Sciatic nerve (tissue), 2 donors: ENCODE data around the gene DHH. TPM values are rescaled to one million over a fixed set of nuclear protein-coding genes. Genes with fewer than 3 reads are reported as not detected.
"Not testable (repeated sequence)": the region's sequence is repeated elsewhere in the genome, so short reads cannot be mapped to it uniquely, and the experiment has no call there.

Source experiments
- ATAC-seq: fragments of 200-7000 bp; cut with Tn5 transposase; one replicate; pipeline ENCODE4 v1.9.1; 2020; ENCODE audit warnings: mild to moderate bottlenecking, moderate library complexity
- DNase-seq: peaks from one replicate; pipeline ENCODE4 v3.0.0-alpha.2; 2020; ENCODE audit warnings: low spot score
- intact Hi-C: fragments of 100-400 bp; cut with DNase I; formaldehyde crosslinking; loops from one replicate; pipeline ENCODE4 v1.14.2; 2022
- total RNA-seq: library from RNA; stranded (reverse); fragmentation: NEBNext Ultra II Directional; extraction: Animal tissue kit (Norgen Biotek cat#: 25700); gene quantifications from one replicate; pipeline ENCODE4 v1.2.1, GENCODE V29; 2021
- donor health status: DM: no; HTN: no; CAD: no.
- donor health status: DM: no; HTN: no; CAD: no.

Gene DHH
- total RNA-seq, 1 donor from 2014 or later, result 54.5 TPM

DNA sequence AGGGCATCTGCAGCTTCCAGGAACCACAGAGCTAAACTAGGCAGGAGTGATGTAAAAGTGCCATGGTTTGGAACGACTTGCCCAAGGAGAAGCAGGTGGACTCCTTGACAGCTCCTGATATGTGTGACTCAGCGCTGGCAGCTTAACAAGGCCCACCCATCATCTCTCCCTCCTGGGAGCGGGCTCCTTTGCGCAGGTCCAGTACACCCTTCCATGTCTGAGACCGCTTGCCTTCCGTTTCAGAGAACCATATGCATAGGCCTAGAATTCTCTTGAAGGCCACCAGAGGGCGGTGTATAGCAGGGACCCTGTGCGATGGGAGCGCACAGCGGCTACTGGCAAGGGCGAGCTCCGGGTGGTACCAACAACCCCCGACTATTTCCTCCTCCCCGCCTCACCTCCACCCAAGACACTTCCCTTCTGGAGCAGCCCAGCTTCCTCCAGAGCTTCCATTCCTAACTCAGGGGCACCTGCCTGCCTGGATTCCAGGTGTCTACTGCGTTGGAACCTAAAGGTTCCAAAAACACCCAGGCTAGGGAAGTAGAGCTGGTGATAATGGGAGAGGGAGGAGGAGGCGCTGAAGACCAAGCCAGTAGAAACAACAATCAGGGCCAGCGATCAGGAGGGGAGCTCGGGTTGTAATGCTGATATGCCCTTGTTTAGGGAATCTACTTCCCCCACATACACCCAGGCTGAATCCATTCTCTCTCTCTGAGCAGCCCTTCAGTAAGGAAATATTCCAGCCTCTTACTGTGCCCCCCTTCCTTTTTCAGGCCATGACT is 6.3 kb downstream of the DHH start:
- ATAC-seq, result peak; percentile 89
- intact Hi-C loops, result no loop called here
- DNase-seq, result peak; percentile 85

DNA sequence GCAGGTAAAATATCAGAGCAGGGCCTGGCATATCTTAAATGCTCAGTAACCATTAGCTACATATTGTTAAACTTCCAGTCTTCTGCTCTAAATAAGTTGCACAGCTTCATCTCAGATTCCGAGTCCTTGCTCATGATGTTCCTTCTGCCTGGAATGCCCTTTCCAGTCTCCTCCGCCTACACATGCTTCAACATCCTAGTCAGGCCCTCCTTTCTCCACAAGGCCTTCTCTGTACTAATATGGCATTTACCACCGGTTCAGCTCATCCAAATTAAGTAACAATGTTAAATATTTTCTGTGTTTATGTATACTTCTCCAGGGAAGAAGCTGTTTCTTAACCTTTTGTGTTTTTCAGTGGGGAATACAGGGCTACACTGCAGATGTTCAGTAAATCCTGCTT is 8.5 kb downstream of the DHH start:
- no peak for ATAC-seq
- DNase-seq, result no peak
- intact Hi-C loops, result no loop called here

DNA sequence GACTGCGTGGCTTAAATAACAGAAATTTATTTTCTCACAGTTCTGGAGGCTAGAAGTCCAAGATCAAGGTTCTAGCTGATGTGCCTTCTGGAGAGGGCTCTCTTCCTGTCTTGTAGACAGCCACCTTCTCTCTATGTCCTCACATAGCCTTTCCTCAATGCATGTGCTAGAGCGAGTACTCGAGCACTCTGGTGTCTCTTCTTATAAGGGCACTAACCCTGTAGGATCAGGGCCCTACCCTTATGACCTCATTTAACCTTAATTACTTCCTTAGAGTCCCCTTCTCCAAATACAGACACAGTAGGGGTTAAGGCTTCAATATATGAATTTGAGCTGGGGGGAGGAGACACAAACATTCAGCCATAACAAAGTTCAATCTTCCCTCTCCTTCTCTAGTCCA is 10.2 kb downstream of the DHH start:
- ATAC-seq, result no peak
- DNase-seq, result no peak
- intact Hi-C loops, result no loop called here

DNA sequence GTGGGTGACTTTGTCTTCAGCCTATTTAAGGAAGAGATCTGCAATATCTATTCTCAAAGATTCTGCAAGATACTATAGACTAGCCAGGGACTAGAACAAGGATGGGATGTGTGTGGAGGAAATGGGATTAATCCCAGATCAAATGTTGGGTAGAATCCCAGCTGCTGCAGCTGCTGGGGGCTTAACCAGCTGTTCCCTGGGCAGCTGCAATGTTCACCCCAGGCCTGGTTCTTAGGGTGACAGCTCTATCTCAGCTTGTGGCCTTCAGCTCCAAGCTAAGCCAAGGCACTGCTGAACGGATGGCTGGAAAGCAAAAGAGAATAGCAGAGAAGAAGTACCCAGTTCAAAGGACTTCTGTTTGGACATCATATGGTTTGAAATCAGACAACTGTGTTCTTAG is 14.8 kb downstream of the DHH start:
- intact Hi-C loops, result no loop called here
- no peak for ATAC-seq
- DNase-seq, result no peak

DNA sequence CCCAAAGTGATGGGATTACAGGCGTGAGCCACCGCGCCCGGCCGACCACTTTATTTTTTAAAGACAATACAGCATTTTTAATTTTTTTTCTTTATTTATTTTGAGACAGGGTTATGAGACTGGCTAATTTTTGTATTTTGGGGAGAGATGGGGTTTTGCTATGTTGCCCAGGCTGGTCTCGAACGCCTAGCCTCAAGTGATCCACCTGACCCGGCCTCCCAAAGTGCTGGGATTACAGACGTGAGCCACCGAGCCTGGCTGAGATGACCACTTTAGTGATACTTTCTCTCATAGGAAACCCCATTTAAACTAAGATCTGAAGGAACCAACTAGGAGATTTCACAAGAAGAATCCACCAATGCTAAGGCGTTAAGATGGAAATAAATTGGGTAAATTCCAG is 23.6 kb downstream of the DHH start:
- ATAC-seq (no peak), DNase-seq (no peak)
- intact Hi-C loops, result no loop called here

DNA sequence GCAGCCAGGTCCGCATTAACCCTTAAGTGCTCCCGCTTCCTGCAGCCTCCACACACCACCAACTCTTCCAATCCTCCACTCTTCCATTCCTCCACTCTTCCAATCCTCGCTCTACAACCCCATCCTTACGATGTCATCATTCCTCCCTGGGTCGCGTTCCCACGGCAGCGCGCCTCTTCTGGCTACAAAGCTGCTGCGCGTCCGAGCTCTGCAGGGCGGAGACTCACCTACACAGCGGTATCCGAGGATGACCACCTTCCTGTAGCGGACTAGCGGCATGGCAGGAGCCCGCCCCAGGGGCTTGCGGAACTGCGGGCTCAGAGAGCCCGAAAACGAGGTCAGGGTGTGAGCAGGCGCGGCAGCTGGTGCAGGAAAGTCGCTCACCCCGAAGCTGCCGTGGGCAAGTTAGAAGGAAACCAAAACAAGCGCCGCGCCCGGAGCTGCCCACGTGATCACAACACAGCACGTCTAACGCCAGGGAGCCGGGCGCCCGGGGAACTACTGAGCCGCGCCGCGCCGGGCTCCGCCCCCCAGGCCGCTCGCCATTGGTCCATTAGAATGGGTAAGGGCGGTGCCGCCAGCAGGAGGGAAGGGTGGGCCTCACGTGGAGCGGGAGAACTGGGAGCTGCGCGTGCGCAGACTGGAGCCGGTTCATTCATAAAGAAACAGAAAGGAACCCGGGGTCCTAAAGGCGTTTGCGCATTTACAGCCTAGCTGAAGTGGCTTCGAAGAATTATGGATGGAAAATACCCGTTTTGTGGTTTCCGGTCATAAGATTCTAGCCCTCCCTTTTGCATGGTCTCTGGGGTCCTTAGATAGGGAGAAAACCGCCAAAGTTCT is 24.9 kb downstream of the DHH start, which contains the start of gene RHEBL1:
Gene RHEBL1, minus strand, starts transcription at position 473 of the 840 bp plus-strand sequence. Its CDS starts 194 bp downstream, at position 279.
- peak; percentile 98 for DNase-seq
- intact Hi-C loops, result loop anchor here (10.0 kb wide), 2 partner anchors 55 to 165 kb away; no protein-coding TSS in a partner anchor
- peak; percentile 100 for ATAC-seq

DNA sequence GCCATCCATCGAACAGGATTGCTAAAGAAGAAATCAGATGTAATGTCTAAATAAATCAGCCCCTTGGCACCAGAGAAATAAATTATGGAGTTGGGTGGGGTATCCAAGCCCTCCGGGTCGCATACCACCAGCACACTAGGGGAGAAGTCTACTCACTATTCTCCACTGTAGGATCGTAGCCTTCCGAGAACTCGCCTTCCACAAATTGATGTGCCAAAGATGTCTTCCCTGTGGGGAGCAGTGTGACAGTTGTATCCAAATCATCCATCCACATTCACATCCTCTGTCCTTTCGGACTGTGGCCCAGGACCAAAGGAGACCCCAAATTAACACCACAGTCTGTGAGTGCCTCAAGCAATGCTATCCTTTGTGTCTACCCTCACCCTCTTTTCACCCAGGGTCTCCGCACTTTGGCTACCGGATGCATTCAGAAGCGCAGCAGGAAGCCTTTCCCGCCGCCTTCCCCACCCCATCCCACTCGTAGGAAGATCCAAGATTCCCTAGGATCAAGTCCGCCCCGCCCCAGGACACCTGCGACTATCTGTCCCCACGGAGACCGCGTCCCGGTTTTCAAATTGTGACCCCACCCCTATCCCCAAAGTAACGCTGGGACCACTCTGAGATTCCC is 25.6 kb downstream of the DHH start:
- DNase-seq (no peak), ATAC-seq (peak; percentile 2)
- intact Hi-C loops, result loop anchor here (10.0 kb wide), 2 partner anchors 56 to 166 kb away; no protein-coding TSS in a partner anchor

DNA sequence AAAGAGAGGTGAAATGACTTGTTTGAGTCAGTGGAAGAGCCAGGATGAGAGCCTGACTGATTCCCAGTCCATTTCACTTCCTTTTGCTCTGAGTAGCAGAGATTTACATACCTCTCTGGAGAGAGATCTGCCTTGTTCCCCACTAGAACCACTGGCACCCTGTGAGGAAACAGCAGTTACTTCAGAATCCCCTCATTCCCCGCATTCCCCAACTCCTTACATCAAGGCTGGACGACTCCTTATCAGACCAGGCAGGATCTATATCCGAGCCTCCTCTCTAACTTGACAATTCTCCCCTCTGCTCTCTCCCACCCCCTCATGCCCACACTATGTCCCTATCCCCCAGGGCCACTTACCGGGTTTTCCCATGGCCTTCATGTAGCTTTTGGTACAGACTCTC is 28.5 kb downstream of the DHH start:
- ATAC-seq, result no peak
- no peak for DNase-seq
- intact Hi-C loops, result loop anchor here (10.0 kb wide), 2 partner anchors 59 to 169 kb away; no protein-coding TSS in a partner anchor

DNA sequence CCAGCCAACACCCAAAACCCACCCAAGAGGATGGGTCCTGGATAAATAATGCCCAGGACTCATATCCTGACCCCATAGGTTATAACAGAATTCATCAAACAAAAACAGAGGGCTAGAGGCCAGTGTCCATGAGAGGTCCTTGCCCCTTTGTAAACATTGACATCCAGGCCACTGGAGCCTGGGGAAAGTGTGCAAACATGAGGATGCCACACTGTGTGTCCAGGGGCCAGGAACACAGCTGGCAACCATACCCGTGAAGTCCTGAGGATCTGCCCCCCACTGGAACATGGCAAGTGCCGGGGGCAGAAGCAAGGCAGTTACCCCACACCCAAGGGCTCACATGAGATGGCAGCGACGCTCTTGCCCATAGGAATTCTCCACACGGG is 29.8 kb downstream of the DHH start:
- ATAC-seq (no peak), DNase-seq (no peak)
- intact Hi-C loops, result loop anchor here (10.0 kb wide), 2 partner anchors 60 to 170 kb away; no protein-coding TSS in a partner anchor

DNA sequence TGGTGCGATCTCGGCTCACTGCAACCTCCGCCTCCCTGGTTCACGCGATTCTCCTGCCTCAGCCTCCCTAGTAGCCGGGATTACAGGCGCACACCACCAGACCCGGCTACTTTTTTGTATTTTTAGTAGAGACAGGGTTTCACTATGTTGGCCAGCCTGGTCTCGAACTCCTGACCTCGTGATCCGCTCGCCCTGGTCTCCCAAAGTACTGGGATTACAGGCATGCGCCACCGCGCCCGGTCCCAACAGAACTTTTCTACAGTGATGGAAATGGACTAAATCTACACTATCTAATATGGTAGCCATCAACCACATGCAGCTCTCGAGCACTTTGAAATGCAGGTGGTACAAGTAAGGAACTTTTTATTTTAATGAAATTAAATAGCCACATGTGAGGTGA is 32.7 kb downstream of the DHH start:
- ATAC-seq, DNase-seq: not testable (repeated sequence)
- intact Hi-C loops, result loop anchor here (10.0 kb wide), 2 partner anchors 63 to 173 kb away; no protein-coding TSS in a partner anchor

DNA sequence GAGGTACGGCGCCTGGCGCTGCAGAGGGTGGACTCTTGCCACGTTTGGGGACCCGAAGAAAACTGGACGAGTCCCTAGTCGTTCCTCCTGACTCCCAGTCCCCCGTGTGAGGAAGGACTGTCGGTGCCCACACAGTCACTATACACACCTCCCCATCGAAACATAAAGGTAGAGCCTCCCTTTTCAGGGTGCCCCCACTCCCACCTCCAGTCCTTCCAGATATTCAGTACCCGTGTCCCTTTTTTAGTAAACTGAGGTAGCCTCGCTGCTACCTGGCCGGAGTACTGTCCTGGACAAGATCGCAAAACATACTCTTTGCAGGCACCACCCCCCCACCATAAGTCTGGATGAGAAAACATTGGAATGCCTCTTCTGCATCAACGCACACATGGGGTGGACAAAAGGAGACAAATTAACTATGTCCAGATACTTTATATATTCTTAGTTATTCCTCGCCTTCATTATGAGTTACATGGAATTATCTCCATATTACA is 33.4 kb downstream of the DHH start:
- no peak for ATAC-seq
- DNase-seq, result no peak
- intact Hi-C loops, result loop anchor here (10.0 kb wide), 2 partner anchors 64 to 174 kb away; no protein-coding TSS in a partner anchor

DNA sequence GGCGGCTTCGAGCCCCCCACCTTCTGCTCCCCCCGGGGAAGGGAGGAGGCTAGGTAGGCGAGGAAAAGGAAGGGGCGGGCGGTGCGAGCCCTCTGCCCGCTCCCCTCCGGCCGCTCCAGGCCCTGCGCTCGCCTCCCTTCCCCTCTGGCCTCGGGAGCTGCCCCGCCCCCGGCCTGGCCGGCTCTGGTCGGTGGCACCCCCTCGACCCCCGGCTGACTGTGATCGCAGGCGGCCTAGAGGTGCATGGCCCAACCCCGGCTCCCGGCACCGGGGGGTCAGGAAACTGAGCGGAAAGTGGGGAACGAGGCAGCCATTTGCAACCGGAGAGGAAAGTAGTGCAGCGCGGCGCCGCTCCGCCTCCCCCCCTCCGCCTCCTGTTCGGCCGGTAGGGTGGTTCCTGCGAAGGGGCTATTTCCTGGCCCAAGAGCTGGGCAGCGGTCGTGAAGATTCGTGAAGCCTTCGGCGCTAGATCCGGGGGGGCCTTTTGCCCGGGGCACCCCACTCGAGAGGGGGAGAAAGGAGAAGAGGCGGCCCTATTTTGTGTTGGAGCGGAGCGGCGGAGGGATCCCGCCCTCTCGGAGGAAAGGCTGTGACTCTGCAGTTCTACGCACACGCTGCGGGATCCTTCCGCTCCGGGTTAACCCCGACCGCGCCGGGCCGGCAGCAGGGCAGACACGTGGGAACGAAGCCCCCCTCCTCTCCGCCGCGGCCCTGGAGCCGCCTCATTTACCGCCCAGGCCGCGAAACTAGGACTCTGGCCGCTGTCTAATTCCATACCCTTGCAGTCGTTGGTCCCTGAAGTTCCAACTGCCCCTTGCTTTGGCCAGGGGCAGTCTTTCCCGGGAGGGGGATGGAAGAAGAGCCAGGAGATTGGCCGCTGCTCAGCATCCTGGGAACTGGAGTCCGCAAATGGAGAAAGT is 34.1 kb downstream of the DHH start, which contains the start of gene KMT2D:
Gene KMT2D, minus strand, starts transcription at position 558 of the 920 bp plus-strand sequence. CDS start 5,470 bp downstream, outside the sequence.
- DNase-seq, result peak; percentile 95
- peak; percentile 91 for ATAC-seq
- intact Hi-C loops, result loop anchor here (10.0 kb wide), 2 partner anchors 64 to 174 kb away; no protein-coding TSS in a partner anchor

DNA sequence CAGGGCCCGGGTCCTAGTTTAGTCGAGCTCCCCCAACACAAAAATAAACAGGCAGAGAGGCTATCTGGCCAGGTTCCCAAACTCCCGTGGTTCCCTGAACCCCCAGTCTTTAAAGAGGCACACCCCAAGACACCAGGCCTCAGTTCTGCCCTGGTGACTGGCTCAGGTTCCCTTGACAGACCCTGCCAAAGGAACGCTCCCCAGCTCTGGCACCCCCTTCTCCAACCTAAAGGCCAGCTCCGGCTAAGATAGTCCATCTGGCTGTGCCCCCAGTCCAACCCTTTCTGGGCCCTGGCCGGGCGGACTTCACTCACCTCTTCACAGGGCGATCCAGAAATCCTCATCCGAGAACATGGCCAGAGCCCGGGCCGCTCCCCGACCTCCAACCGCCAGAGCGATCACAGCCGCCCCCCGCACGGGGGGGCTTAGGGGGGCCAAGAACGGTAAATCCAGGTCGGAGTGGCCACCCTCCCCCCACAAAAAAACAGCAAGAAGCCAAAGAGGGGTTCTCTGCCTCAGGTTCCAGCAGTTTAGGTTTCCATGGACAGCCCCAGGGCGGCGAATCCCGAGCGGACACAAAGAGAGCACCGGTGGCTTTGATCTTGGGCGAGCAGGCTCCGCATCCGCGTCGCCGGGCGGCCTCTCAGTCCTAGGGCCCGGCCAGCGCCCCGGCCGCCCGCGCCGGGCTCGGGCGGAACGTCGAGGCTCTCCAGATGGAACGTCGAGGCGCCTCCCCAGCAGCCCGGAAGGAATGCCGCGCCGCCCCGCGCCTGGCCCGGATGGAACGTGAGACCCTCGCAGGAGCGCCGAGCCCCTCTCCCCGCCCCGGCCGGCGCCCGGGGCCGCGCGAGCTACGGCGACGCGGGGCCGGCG is 35.1 kb downstream of the DHH start:
- ATAC-seq, result no peak

DNA sequence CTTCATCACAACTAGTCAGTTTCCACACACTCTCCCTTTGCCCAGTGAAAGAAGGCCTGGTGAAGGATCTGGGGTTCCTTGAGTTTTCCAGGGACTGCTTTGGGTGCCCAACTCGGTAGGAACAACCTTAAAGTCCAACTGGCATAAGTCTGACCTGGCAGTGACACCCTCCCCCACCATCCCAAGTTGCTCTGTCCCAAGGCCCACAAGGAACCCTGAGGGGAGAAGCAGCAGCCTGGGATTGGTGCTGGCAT is 35.6 kb downstream of the DHH start:
- ATAC-seq (no peak), DNase-seq (peak; percentile 58)
- intact Hi-C loops, result no loop called here

More for the DNA sequence above, 35.1 kb downstream of the DHH start:
- intact Hi-C loops, result loop anchor here (10.0 kb wide), 2 partner anchors 65 to 175 kb away; no protein-coding TSS in a partner anchor
- peak; percentile 64 for DNase-seq

DNA sequence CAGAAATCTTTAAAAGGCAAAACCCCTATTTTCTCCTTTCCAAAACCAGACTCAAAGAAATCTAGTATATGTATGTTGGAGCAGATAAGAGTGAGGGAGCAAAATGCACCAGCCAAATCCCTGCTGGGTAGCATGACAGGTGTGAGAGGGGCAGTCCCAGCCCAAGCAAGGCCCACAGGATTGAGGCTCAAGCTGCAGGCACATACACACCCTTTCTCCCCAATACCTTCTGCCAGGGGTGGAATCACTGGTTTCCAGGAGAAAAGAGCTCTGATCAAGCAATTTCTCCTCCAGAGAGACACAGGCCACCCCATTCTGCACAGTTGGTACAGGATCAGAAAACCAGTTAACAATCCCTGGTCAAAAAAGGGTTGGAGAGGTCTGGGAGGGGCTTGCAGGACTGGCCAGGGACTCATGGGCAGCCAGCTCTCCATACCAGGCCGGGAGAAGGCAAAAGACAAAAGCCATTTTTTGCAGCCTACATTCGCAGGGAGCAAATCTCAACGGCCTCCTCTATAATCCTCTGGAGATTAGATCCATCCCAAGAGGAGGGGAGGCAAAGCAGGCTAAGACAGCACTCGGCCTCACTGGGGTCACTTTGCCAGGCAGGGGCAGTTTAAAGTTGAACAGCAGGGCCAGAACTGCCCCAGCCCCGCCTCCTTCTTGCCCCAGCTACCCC is 36.1 kb downstream of the DHH start:
- DNase-seq (no peak), ATAC-seq (no peak)
- intact Hi-C loops, result no loop called here

DNA sequence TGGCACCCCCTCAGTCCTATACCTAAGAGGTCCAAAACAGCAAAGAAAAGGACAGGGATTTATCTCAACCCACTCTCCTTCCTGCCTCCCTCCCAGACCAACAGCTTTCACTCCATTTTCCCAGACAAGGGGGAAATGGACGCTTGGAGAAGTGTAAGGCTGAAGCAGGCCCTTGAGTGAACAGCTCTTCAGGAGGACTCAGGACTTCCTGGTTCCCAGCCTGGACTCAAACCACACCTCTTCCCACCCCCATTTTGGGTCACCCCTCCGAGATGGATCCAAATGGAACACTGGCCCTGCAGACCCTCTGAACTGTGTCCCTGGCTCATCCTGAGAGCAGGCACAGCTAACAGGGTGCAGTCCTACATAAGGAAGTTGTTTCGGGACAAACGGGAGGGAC is 36.7 kb downstream of the DHH start:
- DNase-seq, result no peak
- intact Hi-C loops, result no loop called here
- no peak for ATAC-seq
